ENCODE measurements around the gene COX4I1. TPM values are rescaled to one million over a fixed set of nuclear protein-coding genes. Genes with fewer than 3 reads are reported as not detected.

The COX4I1 gene
- total RNA-seq, 2 experiments from 2014 or later: 515 to 543 TPM

DNA sequence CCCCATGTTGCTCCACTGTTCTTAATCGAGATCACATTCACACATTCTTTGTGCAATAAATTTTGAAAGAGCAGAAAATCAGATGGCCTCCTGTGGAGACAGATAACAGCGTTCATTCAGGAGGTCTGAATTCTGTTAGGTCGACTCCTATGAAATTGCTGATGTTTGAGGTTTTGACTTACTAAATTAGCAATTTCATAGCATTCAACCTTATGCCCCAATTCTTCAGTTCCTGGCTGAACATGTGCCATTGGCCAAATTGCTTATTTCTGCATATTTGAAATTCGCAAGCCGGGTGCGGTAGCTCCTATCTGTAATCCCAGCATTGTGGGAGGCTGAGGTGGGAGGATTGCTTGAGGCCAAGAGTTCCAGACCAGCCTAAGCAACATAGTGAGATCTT is 26.5 kb upstream of the COX4I1 start:
- TF ChIP-seq, protein P1, sequence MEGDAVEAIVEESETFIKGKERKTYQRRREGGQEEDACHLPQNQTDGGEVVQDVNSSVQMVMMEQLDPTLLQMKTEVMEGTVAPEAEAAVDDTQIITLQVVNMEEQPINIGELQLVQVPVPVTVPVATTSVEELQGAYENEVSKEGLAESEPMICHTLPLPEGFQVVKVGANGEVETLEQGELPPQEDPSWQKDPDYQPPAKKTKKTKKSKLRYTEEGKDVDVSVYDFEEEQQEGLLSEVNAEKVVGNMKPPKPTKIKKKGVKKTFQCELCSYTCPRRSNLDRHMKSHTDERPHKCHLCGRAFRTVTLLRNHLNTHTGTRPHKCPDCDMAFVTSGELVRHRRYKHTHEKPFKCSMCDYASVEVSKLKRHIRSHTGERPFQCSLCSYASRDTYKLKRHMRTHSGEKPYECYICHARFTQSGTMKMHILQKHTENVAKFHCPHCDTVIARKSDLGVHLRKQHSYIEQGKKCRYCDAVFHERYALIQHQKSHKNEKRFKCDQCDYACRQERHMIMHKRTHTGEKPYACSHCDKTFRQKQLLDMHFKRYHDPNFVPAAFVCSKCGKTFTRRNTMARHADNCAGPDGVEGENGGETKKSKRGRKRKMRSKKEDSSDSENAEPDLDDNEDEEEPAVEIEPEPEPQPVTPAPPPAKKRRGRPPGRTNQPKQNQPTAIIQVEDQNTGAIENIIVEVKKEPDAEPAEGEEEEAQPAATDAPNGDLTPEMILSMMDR (IDR thresholded peaks at IDR 0.05): no peak
- Mint-ChIP-seq H3K36me3 (ENCODE audit: low read depth) (peaks cover 4% of the 10 kb centered on the region), H3K27ac (no peak overlapping the region), H3K27me3 (no peaks in the 10 kb centered on the region), H3K4me3 (no peak overlapping the region), H3K4me1 (ENCODE audit: low read depth) (no peaks in the 10 kb centered on the region), H3K9me3 (no peaks in the 10 kb centered on the region)
- ChIA-PET CTCF (no interaction called here), POLR2A (no interaction called here)
- intact Hi-C loops (cut with micrococcal nuclease): no loop called here
- DNase-seq (no peak), ATAC-seq (no peak)

DNA sequence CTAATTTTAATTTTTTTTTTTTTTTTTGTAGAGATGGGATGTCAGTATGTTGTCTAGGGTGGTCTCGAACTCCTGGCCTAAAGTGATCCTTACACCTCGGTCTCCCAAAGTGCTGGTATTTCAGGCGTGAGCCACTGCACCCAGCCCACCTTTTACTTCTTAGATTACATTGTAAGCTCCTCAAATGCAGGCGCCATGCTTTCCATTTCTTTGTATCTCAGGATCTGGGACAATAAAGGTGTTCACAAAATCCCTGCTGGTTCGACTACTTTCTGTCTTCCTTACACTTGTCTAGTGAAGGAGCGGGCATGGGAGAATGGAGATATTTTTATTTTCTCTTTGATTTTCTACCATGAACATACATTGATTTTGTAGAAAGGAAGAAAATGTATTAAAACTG is 25.4 kb upstream of the COX4I1 start:
- TF ChIP-seq, protein P1 (IDR thresholded peaks at IDR 0.05): no peak
- ChIA-PET POLR2A (no interaction called here), CTCF (no interaction called here)
- Mint-ChIP-seq H3K4me1 (ENCODE audit: low read depth) (peaks cover 5% of the 10 kb centered on the region), H3K9me3 (no peaks in the 10 kb centered on the region), H3K36me3 (ENCODE audit: low read depth) (peaks cover 10% of the 10 kb centered on the region), H3K4me3 (no peak overlapping the region), H3K27me3 (no peaks in the 10 kb centered on the region), H3K27ac (no peak overlapping the region)
- no peak for DNase-seq
- intact Hi-C loops (cut with micrococcal nuclease): no loop called here
- no peak for ATAC-seq

DNA sequence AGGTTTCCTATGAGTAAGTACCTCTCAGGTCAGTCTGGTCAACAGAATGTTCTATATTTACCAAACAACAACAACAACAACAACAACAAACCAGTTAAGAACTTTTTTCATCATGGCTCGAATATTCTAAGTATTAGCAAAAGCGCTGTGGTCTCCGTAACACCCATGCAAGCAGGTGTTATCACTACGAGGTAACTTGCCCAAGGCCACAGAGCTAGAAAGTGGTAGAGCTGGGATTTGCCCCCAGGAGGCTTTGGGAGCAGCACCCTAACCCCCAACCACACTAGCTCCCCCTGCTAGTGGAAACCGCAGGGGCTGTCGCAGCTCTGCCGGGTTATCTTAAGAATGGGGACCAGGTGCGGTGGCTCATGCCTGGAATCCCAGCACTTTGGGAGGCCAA is 24.7 kb upstream of the COX4I1 start:
- Mint-ChIP-seq H3K27me3 (no peaks in the 10 kb centered on the region), H3K36me3 (ENCODE audit: low read depth) (peaks cover 13% of the 10 kb centered on the region), H3K4me1 (ENCODE audit: low read depth) (peaks cover 10% of the 10 kb centered on the region), H3K27ac (no peak overlapping the region), H3K9me3 (no peaks in the 10 kb centered on the region), H3K4me3 (no peak overlapping the region)
- POLR2A ChIA-PET: no interaction called here
- intact Hi-C loops (cut with micrococcal nuclease): no loop called here
- ATAC-seq (no peak), DNase-seq (no peak)
- CTCF ChIA-PET: no interaction called here
- TF ChIP-seq, protein P1 (IDR thresholded peaks at IDR 0.05): no peak

GRCh38 chr16:85777583-85778310 is 21.7 kb upstream of the COX4I1 start:
- Mint-ChIP-seq H3K36me3 (ENCODE audit: low read depth) (peaks cover 24% of the 10 kb centered on the region), H3K4me3 (no peak overlapping the region)

DNA sequence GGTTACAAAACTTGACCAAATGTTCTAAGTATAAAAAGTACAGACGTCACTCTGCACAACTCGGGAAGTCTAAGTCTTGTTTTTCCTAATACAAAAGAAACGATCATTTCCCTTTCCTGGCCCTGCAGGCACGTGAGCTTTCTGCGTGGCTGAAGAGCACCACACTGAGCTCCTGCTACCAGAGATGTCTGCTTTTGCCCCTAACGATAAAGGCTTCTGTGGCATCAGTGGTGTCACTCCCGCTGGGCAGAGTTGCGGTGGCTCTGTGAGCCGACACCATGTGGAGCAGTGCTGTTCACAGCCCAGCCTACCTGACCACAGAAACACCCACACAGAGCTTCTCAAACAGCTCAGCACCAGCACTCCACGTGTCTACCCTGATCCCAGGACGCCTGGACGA is 20.6 kb upstream of the COX4I1 start:
- no peak overlapping the region for H3K27ac Mint-ChIP-seq
- H3K36me3 Mint-ChIP-seq (ENCODE audit: low read depth): peaks cover 28% of the 10 kb centered on the region
- H3K4me3 Mint-ChIP-seq: no peak overlapping the region
- CTCF ChIA-PET: interaction anchor here (0.7 to 1.4 kb wide), 3 partner anchors 20 to 448 kb away, joined by 3 to 4 read pairs (median 3); no protein-coding TSS in a partner anchor
- intact Hi-C loops (cut with micrococcal nuclease): no loop called here
- POLR2A ChIA-PET: interaction anchor here (0.6 kb wide), 1 partner anchor 717 kb away, joined by 3 read pairs; no protein-coding TSS in a partner anchor
- ATAC-seq (peak; percentile 79), DNase-seq (peak; percentile 71)
- no peaks in the 10 kb centered on the region for H3K27me3 Mint-ChIP-seq
- no peaks in the 10 kb centered on the region for H3K9me3 Mint-ChIP-seq
- TF ChIP-seq, protein P1 (IDR thresholded peaks at IDR 0.05): no peak
- H3K4me1 Mint-ChIP-seq (ENCODE audit: low read depth): peaks cover 14% of the 10 kb centered on the region

More at GRCh38 chr16:85777583-85778310, 21.7 kb upstream of the COX4I1 start:
- H3K4me1 Mint-ChIP-seq (ENCODE audit: low read depth): peaks cover 14% of the 10 kb centered on the region
- no peak for ATAC-seq
- ChIA-PET CTCF (interaction anchor here (1.2 kb wide), 1 partner anchor 18 kb away, joined by 4 read pairs; no protein-coding TSS in a partner anchor), POLR2A (no interaction called here)
- H3K27me3 Mint-ChIP-seq: no peaks in the 10 kb centered on the region
- H3K27ac Mint-ChIP-seq: no peak overlapping the region
- DNase-seq: no peak
- TF ChIP-seq, protein P1 (IDR thresholded peaks at IDR 0.05): no peak
- no peaks in the 10 kb centered on the region for H3K9me3 Mint-ChIP-seq
- intact Hi-C loops (cut with micrococcal nuclease): no loop called here

Data from activated CD8-positive, alpha-beta T cell treated with anti-CD3 and anti-CD28 coated beads for 36 hours (primary cell).